Fibroblast of skin of abdomen (primary cell): Measurements from ENCODE around the gene SPINT2.
"Not testable (repeated sequence)": the region's sequence is repeated elsewhere in the genome, so short reads cannot be mapped to it uniquely, and the experiment has no call there.

Experiments
- DNase-seq: peaks from one replicate; pipeline ENCODE4 v3.0.0-alpha.2; 2013

SPINT2 gene

DNA sequence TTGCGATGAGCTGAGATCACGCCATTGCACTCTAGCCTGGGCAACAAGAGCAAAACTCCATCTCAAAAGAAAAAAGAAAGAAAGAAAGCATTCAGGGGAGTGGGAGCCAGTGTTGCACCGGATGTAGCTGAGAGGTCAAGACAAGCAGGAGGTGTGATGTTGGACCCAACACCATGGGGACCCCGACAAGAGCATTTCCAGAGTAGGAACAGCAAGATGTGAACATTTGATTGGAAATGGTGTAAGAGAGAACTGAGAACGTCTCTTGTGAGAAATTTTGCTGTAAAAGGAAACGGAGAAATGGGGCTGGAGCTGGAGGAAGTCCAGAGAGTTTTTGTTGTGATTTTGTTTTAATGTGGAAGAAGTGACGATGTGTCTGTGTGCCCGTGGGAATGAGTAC lies 24.6 kb upstream of the SPINT2 start:
- DNase-seq = no peak

DNA sequence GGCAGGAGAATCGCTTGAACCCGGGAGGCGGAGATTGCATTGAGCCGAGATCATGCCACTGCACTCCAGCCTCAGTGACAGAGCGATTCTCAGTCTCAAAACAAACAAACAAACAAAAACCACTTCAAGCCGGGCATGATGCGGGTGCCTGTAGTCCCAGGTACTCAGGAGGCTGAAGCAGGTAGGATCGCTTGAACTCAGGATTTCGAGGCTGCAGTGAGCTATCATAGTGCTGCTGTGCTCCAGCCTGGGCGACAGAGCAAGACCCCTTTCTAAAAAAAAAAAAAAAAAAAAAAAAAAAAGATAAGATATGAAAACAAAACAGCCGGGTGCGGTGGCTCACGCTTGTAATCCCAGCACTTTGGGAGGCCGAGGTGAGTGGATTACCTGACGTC lies 21.1 kb upstream of the SPINT2 start:
- no peak for DNase-seq

DNA sequence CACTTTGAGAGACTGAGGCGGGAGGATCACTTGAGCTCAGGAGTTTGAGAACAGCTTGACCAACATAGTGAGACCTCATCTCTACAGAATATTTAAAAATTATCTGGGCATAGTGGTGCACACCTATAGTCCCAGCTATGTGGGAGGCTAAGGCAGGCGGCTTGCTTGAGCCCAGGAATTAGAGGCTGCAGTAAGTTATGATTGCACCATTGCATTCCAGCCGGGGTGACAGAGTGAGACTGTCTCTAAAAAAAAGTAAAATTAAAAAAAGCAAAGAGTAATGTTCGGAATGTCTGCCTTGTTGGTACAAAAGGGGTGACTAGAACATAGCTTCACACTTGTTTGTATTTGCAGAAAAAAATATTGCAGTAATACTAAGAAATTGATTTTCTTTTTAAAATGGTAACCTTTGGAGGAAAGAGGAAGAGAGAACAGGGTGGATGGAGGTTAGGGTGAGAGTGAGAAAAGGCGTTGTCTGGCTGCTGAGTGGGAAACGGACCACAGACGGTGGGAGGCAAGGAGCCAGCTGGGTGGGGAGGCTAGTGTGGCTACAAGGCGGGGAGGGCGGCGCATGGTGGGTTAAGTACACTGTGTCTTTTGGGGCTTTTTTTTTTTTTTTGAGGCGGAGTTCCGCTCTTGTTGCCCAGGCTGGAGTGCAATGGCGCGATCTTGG lies 18.4 kb upstream of the SPINT2 start:
- peak; percentile 48 for DNase-seq

DNA sequence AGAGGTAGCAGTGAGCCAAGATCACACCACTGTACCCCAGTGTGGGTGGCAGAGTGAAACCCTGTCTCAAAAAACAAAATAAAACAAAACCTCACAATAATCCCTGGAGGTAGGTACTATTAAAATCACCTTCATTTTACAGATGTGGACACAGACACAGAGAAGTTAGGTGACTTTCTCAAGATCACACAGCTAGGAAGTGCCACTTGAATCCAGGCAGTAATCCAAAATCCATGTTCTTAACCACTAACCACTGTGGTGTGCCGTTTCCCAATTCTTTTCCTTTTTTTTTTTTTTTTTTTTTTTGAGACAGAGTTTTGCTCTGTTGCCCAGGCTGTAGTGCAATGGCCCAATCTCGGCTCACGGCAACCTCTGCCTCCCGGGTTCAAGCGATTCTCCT lies 17.2 kb upstream of the SPINT2 start:
- DNase-seq = no peak

DNA sequence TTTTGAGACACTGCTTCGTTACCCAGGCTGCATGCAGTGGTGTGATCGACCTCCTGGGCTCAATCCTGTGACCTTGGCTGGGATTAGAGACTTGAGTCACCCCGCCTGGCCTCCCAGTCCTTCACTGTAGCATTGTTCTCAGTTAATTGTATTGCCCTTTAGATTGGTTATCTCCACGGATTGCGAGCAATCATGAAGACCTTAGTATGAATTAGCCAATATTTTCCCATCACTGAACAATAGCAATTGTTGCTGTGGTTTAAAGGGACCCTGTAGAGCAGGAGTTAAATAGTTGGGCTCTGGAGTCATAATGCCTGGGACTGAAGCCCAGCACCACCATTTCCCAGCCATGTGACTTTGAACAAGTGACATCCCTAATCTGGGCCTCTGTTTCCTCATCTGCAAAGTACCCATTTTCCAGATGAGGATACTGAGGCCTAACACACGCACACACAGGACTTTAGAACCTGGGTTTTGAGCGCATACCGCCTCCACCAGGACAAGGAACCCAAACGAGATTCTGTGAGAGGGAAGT lies 16.6 kb upstream of the SPINT2 start:
- no peak for DNase-seq

DNA sequence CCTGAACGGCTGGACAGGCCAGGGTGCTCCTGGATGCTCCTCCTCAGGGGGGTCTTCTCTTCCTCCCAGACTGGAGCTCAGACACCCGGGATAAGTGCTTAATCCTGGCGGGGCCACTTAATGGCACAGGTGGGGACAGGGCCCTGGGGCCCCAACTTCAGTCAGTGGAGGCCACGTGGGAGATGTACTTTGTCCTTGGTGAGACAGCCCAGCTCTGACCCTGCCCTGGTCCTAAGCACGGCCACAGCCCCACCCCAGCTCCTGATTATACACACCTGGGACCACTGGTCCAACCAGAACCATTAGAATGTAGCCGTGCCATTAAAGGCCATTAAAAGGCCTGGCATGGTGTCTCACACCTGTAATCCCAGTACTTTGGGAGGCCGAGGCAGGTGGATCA lies 16.0 kb upstream of the SPINT2 start:
- no peak for DNase-seq

DNA sequence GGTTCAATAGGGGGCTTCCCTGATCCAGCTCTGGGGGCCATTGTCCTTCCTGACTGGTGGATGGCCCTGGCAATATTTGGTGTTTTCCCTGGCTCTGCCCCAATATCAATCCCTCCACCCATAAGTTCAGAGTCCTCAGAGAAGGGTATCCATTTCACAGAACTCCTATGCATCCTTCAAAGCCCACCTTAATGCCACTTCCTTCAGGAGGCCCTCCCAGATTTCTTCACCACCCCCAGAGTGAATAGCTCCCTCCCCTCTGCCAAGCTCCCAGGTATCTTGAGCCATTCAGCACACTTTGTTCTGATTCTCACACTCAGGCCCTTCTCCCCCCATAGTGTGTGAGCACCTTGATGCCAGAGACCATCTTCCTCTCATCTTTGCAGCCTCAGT lies 13.9 kb upstream of the SPINT2 start:
- DNase-seq = no peak

DNA sequence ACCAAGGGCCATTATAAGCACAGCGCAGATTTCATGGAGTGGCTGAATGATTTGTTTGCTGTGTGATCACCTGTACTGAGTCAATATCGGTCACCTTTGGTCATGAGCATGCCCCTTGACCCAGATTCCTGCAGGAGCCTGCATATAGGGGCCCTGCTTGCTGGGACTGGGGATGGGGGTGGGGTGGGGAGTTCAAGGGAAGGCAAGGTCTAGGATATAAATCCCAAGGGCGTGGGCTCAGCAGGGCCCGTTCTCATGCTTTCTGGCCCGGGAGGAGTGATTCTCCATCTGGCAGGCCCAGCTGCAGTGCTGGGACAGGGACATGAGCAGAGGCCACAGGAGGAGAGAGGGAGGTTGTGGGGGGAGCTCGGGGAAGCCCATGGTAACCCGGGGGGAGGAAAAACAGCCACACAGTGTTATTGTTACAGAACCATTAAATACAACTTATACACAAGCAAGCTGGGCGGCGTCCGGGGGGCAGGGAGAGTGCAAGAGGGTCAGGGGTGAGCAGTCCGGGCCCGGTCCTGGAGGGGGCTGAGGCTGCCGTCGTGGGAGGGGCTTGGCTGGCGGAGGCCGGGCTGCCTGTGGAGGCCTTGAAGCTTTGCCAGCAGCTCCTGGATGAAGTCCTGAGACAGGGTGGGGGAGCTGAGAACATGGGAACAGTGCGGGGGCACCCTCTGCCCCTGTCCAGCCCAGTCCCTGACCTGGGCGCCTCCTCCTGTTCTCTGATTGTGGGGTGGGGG lies 13.4 kb upstream of the SPINT2 start:
- DNase-seq = peak; percentile 31

DNA sequence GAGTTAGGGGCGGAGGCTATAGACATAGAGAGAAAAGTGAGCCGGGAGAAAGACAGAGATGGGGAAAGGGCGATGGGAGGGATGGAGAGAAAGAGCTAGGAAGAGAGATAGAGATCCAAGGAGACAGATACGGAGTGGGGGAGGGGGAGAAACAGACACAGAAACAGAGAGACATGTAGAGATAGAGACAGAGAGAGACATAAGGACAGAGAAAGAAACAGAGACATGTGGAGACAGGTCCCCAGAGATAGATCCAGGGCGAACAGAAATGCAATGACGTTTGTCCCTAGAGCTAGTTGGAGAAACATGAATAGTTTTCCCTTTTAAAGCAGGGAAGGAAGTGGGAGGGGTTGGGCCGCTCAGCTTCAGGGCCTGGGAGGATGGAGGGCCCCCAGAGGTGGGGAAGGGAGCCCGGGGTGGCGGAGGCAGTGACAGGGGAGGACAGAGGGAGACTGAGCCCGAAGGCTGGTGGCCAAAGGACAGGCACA lies 12.8 kb upstream of the SPINT2 start:
- peak; percentile 29 for DNase-seq

DNA sequence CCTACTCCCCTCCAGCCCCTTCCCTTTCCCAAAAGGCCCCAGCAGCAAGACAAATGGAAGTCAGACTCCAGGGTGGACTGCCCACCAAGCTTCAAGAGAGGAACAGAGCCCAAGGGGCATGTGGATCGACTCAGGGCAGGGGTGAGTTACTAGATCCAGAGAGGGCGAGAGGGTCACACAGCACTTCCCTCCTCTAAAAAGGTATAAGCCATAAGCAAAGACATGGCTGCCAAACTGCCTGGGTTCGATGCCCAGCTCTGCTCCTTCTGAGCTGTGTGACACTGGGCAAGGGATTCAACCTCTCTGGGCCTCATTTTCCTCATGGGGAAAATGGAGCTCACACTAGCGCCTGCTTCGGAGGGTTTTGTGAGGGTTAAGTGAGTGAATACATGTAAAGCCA lies 12.0 kb upstream of the SPINT2 start:
- DNase-seq = no peak

DNA sequence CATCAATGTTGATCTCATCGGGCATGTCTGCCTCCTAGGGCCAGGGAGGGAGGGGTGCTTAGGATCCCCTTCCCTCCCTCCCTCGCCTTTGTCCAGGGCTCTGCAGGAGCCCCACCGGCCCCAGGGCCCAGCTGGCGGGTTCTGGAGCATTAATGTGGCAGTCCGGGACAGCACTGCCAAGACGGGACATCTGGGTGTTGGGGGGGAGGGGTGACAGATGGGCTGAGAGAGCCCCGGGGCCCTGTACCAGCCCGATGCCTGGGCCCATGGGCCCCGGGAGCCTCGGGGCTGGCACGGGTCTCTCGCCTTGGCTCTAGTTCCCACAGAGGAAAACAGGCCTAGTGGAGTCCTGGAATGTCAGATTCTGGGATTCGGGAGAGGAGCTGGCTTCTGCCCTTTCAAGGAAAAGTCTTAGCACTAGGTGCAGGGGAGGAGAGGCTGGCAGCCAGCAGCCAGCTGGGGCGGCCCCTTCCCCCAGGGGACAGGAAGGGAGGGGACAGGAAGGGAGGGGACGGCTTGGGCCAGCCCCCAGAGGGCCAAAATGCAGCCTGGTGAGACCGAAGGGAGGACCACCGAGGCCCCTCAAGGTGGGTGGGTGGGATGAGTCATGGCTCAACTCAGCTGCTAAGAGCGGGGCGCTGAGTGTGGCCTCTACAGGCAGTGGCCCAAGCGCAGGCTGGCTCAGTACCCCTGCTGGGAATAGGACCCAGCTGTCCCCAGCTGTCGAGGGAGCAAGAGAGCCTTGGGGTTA lies 11.3 kb upstream of the SPINT2 start:
- DNase-seq = no peak

DNA sequence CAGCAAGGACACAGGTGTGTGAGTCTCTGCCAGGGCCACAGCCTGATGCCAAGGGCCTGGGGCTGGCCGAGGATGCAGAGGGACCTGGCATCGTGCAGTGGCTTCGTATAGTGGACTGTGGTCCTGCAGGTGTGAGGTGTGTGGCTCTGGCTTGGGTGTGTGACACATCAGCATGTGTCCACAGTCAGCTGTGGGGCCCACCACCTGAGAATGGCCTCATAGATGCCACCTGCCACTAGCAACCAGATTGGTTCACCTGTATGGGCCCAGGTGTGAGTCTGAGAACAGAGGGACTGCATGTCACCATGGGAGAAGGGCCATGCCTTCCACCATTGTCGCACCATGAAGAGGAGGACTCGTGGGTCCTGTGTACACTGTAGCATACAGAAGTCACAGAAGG lies 10.6 kb upstream of the SPINT2 start:
- DNase-seq = no peak

DNA sequence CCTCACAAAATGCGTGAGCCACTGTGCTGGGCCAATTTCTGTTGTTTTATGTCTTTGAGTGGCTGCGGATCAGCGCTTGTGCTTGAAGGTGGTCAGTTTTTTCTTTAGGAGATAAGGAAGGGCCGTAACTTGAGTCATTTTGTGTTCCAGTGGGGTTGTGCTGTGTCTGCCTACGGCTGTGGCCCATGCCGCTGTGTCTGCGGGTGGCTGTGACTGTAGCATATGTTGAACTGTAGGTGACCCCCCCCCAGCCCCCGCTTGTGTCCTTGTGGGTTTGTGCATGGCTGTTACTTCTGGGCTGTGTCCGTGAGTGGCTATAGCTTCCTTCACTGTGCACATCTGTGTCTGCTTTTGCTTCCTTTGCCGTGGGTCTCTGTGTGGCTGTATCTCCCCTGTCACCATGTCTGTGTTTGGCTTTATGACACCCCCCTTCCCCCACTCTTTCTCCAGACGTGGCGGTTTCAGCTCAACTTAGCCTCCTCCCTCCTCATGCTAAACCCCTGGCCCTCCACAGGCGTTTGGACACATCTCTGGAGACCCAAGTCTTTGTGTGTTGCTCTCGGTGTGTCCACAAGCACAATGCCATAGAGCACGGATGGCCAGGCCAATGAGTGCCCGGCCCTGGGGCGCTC lies 8.9 kb upstream of the SPINT2 start:
- DNase-seq = no peak

DNA sequence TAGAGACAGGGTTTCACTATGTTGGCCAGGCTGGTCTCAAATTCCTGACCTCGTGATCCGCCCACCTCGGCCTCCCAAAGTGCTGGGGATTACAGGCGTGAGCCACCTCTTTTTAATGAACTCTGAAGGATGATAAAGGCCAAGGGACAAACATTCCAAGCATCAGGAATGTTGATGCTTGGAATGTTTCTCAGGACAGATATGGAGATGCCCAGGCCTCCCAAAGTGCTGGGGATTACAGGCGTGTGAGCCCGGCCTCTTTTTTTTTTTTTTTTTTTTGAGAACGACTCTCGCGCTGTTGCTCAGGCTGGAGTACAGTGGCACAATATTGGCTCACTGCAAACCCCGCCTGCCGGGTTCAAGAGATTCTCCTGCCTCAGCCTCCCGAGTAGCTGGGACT lies 2.4 kb upstream of the SPINT2 start:
- not testable (repeated sequence) for DNase-seq

DNA sequence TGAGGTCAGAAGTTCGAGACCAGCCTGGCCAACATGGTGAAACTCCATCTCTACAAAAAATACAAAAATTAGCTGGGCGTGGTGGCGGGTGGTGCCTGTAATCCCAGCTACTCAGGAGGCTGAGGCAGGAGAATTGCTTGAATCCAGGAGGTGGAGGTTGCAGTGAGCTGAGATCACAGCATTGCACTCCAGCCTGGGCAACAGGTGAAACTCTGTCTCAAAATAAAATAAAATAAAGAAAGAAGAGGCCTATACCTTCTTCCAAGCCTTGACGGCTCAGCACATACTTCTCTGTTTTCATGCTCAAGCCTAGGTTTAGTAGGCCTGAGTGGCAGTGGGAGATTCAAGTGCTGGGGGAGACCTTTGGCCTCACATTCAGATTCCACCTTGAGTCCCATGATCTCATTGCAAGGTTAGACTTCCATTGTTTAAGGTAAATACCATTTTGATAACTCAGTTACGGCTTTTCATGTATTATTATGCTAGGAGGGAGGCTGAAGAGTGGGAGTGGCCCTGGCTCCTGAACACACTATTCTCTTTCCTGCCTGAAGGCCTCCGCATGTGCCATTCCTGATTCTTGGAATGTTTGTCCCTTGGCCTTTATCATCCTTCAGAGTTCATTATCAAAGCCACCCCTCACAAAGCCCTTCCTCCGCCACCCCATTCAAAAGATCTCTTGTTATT lies 1.6 kb upstream of the SPINT2 start:
- DNase-seq = no peak

DNA sequence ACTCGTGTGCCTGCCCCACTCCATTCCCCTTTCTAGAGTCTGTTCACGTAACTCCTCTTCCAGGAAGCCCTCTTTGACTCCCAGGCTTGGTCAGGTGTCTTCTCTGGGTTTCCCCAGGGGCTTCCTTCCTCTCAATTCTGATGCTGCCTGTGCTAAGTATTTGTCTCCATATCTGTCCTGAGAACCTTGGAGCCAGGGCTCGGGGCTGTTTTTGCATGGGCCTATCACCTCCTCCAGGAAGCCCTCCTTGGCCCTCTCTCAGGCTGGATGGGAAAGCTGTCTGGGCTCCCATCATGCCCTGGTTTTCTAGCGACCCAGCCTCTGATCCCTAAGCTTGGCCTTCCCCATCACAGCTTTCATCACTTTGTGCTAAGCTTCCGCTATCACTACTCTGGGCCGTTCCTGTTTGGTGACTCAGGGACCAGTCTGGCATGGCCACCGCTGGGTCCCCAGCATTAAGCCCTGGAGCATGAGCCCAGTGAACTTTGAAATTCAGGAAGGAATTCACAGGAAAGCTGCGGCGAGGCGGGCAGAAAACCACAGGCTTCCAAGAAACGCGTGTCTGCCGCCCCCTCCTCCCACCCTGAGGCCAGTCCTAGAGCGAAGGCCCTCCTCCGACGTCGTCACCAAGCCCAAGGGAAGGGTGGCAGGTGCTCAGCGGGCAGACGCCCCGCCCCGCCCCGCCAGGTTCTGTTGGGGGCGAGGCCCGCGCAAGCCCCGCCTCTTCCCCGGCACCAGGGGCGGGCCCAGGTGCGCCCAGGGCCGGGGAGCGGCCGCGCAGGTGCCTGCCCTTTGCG lies 486 bp upstream of the SPINT2 start:
- DNase-seq = peak; percentile 77

DNA sequence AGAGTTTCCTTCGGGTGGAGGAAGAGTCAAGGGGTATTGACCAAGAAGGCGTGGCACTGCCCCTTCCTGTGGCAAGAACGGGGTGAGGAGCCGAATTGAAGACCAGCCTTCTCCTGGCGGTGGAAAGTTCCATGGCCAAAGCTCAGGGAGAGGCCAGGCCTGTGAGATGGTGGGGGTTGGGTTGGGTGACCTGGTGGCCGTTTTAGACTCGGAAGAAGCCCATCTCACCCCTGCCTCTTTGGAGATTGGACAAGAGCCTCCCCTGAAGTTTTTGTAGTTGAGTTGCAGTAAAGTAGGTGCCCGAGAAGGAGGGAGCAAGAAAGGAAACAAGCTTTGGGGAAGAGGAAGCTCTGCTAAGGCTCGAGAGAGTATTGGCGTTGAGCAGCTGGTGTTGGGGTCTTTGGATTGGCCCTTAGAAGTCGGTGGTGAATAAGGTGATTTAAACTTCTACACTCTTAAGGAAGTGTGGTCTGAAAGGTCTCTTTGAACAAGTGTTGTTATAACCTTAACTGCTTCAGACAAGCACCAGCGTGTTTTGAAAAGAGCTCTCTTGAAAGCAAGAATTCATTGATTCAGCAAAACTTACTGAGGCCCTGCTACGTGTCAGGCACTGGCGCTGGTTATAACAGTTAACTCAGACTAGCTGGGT lies 964 bp downstream of the SPINT2 start:
- DNase-seq = no peak

DNA sequence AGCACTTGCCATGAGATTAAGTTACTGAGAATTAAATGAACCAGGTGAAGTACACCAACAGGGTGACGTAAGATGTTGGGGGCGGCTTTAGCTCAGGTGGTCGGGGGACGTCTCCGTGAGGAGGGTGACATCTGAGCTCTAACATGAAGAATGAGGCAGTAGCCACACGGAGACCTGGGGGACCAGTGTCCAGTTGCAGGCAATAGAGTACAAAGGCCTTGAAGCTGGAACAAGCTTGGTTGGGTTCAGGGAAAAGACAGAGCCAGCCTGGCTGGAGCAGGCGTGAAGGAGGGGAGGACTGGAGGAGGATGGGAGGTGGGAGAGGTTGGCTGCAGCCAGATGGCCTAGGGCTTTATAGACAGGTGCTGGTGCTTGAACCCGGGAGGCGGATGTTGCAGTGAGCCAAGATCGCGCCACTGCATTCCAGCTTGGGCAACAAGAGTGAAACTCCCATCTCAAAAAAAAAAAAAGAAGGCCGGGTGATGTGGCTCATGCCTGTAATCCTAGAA lies 1.6 kb downstream of the SPINT2 start:
- DNase-seq = no peak

DNA sequence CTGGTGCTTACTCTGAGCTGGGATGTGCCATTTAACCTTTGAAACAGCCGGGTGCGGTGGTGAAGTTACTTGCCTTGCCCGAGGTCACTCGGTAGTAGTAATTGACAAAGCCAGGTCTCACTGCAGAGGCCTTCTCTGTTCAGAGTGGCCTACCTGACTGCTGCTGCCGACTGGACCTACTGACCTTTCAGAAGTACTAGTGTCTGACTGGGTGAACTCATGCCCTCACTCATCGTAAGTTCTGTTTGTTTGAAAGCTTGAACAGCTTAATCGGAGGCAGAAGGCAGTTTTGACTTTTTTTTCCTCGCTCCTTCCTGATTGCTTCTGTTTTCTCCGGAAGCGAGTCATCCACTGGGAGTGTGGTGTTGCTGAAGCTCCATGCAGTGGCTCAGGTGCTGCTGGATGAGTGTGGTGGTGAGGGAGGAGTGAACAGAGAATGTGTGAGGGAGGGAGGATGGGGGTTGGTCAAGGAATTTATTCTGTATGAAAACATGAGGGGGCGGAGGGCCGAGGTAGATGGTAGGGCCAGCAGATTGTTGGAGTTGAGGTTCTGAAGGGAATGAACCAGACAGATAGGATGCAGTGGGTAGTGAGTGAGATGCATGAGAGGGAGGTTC lies 2.7 kb downstream of the SPINT2 start:
- DNase-seq = peak; percentile 31
